Measurements from ENCODE around the gene ZMYND10.

DNA sequence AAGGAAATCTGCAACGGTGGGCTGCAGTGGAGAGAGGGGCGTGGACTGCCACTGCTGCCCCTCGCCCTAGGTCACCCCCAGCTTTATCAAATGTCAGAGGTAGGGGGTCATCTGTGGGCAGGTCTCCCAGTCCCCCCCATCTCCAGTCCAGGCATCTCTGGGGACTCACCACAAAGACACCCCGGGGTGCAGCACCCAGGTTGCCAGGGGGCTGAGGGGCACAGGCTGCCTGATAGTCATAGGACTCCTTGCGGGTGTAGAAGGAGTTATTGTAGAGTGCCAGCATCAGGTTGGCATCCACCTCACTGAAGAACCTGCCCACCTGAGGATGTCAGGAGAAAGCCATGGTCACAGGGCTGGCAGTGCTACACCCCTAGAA is 20.3 kb upstream of the ZMYND10 start:
- TF ChIP-seq, protein P1, sequence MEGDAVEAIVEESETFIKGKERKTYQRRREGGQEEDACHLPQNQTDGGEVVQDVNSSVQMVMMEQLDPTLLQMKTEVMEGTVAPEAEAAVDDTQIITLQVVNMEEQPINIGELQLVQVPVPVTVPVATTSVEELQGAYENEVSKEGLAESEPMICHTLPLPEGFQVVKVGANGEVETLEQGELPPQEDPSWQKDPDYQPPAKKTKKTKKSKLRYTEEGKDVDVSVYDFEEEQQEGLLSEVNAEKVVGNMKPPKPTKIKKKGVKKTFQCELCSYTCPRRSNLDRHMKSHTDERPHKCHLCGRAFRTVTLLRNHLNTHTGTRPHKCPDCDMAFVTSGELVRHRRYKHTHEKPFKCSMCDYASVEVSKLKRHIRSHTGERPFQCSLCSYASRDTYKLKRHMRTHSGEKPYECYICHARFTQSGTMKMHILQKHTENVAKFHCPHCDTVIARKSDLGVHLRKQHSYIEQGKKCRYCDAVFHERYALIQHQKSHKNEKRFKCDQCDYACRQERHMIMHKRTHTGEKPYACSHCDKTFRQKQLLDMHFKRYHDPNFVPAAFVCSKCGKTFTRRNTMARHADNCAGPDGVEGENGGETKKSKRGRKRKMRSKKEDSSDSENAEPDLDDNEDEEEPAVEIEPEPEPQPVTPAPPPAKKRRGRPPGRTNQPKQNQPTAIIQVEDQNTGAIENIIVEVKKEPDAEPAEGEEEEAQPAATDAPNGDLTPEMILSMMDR (IDR thresholded peaks at IDR 0.05; ENCODE audit: insufficient read depth, low read depth, low read length) = no peak
- TF ChIP-seq EZH2 (IDR thresholded peaks at IDR 0.05; ENCODE audit: insufficient read depth, low read length) = no peak

All from astrocyte (in vitro differentiated cells and primary cell).